GM21360 (cell line): ENCODE measurements around the gene ALG1L2.
"Not testable (repeated sequence)": the region's sequence is repeated elsewhere in the genome, so short reads cannot be mapped to it uniquely, and the experiment has no call there.

Experiments used
- ATAC-seq: cut with Tn5 transposase; IDR thresholded peaks from one replicate; pipeline ENCODE4 v1.9.1; 2021; ENCODE audit warnings: mild to moderate bottlenecking, moderate library complexity; ENCODE audit not compliant: unreplicated experiment

ALG1L2 gene

GRCh38 chr3:130122891-130123775 is 41.5 kb downstream of the ALG1L2 start:
- ATAC-seq: not testable (repeated sequence)

DNA sequence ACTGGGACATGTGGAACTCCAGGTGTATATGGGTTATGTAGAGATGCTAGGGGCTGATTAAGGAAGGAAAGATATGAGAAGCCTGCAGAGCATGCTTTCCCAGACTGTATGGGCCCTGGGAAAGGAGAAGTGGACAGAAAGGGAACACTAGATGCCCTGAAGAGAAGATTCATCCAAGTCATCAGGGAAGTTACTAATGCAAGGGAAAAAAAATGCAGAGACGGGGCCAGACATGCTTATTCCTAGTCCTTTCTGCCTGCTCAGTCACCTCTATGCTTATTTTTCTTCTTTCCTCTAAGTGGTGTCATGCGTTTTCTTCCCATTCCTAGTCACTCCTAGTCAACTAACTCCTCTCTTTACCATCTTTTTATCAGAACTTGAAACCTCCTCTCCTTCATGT is 43.8 kb downstream of the ALG1L2 start:
- not testable (repeated sequence) for ATAC-seq

DNA sequence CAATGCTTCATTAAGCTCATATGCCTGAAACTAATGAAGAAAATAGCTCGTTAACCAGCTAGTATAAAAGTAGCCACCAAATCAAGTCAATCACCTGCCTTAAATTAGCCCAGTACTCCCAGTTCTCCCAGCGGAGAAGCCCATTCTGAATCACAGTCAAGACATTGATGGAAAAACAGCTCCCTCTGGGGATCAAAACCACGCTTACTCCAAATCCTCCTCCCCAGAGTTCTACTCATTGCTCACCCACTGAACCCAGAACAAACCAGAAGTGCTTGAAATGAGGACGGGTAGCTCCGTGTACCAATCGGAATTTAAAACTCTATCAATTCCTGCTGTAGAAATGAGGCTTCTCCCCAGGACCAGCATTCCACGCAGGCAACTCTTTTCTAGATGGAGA is 54.7 kb downstream of the ALG1L2 start:
- not testable (repeated sequence) for ATAC-seq

- not testable (repeated sequence) for ATAC-seq
Measured at GRCh38 chr3:130137685-130138084, 56.1 kb downstream of the ALG1L2 start.

GRCh38 chr3:130138992-130139391 is 57.4 kb downstream of the ALG1L2 start:
- ATAC-seq: not testable (repeated sequence)

- ATAC-seq: not testable (repeated sequence)
Measured at GRCh38 chr3:130140756-130141155, 59.1 kb downstream of the ALG1L2 start.

- ATAC-seq: not testable (repeated sequence)
Measured at GRCh38 chr3:130143648-130144327, 62.2 kb downstream of the ALG1L2 start.

DNA sequence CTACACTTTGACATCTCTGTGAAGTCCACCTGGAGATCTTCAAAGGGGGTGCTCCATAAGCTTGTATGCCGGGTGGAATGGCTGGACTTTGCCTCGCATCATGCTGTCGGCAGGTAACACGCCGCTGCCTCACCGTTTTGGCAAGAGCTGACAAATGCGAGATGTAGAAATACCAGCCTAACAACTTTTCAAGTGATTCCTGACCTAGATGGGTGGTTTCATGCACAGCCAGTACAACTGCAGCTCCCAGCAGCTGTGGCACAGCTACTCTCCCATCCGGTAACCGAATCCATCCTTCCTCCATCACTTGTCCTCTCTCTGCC is 62.7 kb downstream of the ALG1L2 start:
- not testable (repeated sequence) for ATAC-seq

DNA sequence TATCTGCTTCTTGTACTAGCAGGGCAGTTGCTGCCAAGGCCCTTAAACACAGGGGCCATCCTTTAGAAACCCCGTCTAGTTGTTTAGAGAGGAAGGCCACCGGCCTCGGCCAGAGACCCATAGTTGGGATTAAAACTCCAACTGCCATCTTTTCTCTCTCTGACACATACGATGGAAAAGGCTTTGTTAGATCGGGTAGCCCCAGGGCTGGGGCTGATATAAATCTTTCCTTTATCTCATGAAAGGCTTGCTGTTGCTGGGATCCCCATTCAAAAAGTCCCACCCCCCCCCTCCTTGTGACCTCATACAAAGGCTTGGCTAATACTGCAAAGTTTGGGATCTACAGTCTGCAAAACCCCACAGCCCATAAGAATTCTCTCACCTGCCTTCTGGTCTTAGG is 63.8 kb downstream of the ALG1L2 start:
- not testable (repeated sequence) for ATAC-seq

GRCh38 chr3:130146465-130146864 is 64.8 kb downstream of the ALG1L2 start:
- not testable (repeated sequence) for ATAC-seq
